ENCODE data around the gene TWF1. TPM values are rescaled to one million over a fixed set of nuclear protein-coding genes. Genes with fewer than 3 reads are reported as not detected.
"Not testable (repeated sequence)": the region's sequence is repeated elsewhere in the genome, so short reads cannot be mapped to it uniquely, and the experiment has no call there.

Gene TWF1
- polyA plus RNA-seq, 1 donor: 84.1 TPM

DNA sequence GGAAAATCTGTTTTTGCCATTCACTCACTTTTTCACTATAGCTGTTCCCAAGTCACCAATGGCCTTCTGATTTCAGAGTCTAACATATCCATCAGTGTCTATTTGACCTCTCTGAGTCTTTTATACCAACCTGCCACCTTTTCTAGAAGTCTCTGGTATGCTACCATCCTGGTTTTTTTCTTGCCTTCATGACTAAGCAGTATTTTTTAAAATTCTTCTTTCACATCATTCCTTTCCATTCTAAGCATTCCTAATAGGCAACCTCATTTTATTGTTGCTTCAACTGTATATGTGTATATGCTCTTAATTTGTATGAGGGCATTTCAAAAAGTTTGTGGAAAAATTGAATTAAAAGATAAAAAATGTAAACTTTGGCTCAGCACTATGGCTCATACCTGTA is 42.3 kb downstream of the TWF1 start:
- no peaks in the 10 kb centered on the region for H3K36me3 ChIP-seq (ENCODE audit: control insufficient read depth, insufficient read depth, low read length)
- H3K27ac ChIP-seq (ENCODE audit: low read length): no peak overlapping the region
- no peaks in the 10 kb centered on the region for H3K27me3 ChIP-seq (ENCODE audit: control insufficient read depth, insufficient read depth, low read length)
- peaks cover 11% of the 10 kb centered on the region for H3K4me1 ChIP-seq (ENCODE audit: control insufficient read depth, insufficient read depth, low read length)
- H3K4me3 ChIP-seq (ENCODE audit: low read length): no peak overlapping the region
- no peaks in the 10 kb centered on the region for H3K9me3 ChIP-seq (ENCODE audit: control insufficient read depth, low read depth, low read length)
- DNase-seq: no peak

GRCh38 chr12:43762596-43762995 is 43.5 kb downstream of the TWF1 start:
- Histone ChIP-seq H3K9me3 (ENCODE audit: control insufficient read depth, low read depth, low read length) (no peaks in the 10 kb centered on the region), H3K4me3 (ENCODE audit: low read length) (no peak overlapping the region), H3K36me3 (ENCODE audit: control insufficient read depth, insufficient read depth, low read length) (no peaks in the 10 kb centered on the region), H3K27me3 (ENCODE audit: control insufficient read depth, insufficient read depth, low read length) (no peaks in the 10 kb centered on the region), H3K4me1 (ENCODE audit: control insufficient read depth, insufficient read depth, low read length) (peaks cover 16% of the 10 kb centered on the region), H3K27ac (ENCODE audit: low read length) (no peak overlapping the region)
- no peak for DNase-seq

DNA sequence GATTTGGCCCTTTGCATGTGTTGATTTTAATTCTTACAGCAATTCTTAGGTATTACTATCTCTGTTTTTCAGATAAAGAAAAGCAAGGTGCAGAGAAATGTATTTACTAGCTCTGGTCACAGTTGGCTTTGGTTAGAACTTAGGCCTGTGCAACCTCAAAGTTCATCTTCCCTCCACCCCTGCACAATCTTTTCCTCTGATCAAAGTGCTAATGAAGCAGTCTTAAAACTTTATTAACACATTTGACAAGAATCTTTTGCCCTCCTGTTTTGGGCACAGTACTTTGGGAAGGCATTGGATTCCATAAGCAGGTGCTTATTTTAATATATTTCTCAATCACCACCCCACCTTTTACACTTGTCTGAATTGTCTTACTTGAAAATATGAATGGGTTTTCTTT is 44.6 kb downstream of the TWF1 start:
- peak; percentile 10 to 12 for DNase-seq
- Histone ChIP-seq H3K27me3 (ENCODE audit: control insufficient read depth, insufficient read depth, low read length) (no peaks in the 10 kb centered on the region), H3K4me1 (ENCODE audit: control insufficient read depth, insufficient read depth, low read length) (peaks cover 16% of the 10 kb centered on the region), H3K27ac (ENCODE audit: low read length) (no peak overlapping the region), H3K36me3 (ENCODE audit: control insufficient read depth, insufficient read depth, low read length) (no peaks in the 10 kb centered on the region), H3K9me3 (ENCODE audit: control insufficient read depth, low read depth, low read length) (no peaks in the 10 kb centered on the region), H3K4me3 (ENCODE audit: low read length) (no peak overlapping the region)

DNA sequence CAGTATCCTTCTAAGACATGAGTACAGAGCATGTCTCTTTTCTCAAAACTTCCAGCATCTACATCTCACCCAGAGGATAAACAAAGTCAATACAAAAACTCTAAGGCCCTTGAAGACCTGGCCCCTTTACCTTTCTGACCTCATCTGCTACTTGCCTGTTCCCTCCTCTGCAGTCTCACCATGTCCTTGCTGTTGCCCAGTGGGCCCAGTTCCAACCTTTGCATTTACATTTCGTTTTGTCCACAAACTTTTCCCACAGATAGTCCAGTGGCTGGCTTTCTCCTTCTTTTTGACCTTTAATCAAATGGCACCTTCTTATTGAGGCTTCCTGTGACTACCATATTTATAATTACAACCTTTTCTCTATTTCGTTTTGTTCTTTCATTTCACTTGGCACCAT is 45.7 kb downstream of the TWF1 start:
- DNase-seq: no peak
- Histone ChIP-seq H3K36me3 (ENCODE audit: control insufficient read depth, insufficient read depth, low read length) (no peaks in the 10 kb centered on the region), H3K9me3 (ENCODE audit: control insufficient read depth, low read depth, low read length) (no peaks in the 10 kb centered on the region), H3K4me3 (ENCODE audit: low read length) (no peak overlapping the region), H3K27ac (ENCODE audit: low read length) (no peak overlapping the region), H3K27me3 (ENCODE audit: control insufficient read depth, insufficient read depth, low read length) (no peaks in the 10 kb centered on the region), H3K4me1 (ENCODE audit: control insufficient read depth, insufficient read depth, low read length) (peaks cover 16% of the 10 kb centered on the region)
- 88% methylated on average over 2 of the region's 2 CpGs for whole genome bisulfite sequencing (ENCODE audit: insufficient coverage, low lambda C conversion rate)

DNA sequence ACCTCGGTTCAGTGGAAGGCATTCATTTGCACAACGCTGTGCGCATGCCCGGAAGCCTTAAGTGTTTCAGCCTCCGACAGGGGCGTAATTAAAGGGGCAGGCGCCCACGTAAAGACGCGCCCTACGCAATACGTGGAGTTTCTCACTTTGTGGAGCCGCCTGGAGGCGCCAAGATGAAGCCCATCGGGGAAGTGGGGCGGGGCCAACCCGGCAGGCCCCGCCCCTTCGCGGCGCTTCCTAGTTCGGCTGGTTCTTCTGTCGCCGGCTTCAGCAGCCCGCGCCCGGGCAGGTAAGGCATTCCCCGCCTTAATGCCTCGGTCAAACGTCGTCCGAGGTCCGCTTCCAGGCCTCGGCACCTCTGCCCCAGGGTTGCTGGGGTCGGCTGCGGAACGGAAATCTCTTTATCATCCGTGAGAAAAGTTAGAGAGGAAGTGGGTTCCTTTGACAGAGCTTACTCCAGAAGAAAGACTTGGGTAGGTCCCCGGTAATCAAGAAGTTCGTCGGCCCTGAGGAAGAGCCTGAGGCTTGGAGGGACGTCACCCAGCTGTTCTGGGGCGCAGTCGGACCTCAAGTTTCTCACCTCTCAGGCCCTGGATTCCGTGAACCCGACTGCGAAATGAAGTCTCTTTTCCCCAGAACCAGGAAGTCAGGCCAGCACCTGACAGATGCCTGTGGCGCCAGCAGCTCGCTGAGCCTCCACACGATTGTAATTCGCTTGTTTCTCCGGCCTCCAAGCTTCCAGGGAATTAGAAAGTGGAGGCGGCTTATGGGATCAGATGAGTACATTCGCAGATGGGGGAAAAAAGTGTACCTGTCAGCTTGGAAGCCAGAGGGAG is 47.2 kb downstream of the TWF1 start, which contains the start of the genes IRAK4 and PUS7L:
IRAK4 (plus strand) TSS at position 224 of the 836 bp plus-strand sequence. CDS start 9,161 bp downstream, outside the sequence.
PUS7L (minus strand) TSS at position 63 of the 836 bp plus-strand sequence. CDS start 3,545 bp downstream, outside the sequence.
- H3K27me3 ChIP-seq (ENCODE audit: control insufficient read depth, insufficient read depth, low read length): no peaks in the 10 kb centered on the region
- no peaks in the 10 kb centered on the region for H3K9me3 ChIP-seq (ENCODE audit: control insufficient read depth, low read depth, low read length)
- peaks cover 16% of the 10 kb centered on the region for H3K4me1 ChIP-seq (ENCODE audit: control insufficient read depth, insufficient read depth, low read length)
- H3K4me3 ChIP-seq (ENCODE audit: low read length): peak within 1 kb of the TSS; percentile 74
- no CpG with 5 or more reads among the region's 54 CpGs for WGBS (ENCODE audit: insufficient coverage, low lambda C conversion rate)
- peak within 1 kb of the TSS; percentile 86 for H3K27ac ChIP-seq (ENCODE audit: low read length)
- DNase-seq: peak; percentile 98
- H3K36me3 ChIP-seq (ENCODE audit: control insufficient read depth, insufficient read depth, low read length): peaks cover 2% of the 10 kb centered on the region

GRCh38 chr12:43758247-43758727 is 47.8 kb downstream of the TWF1 start:
- no peaks in the 10 kb centered on the region for H3K27me3 ChIP-seq (ENCODE audit: control insufficient read depth, insufficient read depth, low read length)
- peaks cover 2% of the 10 kb centered on the region for H3K36me3 ChIP-seq (ENCODE audit: control insufficient read depth, insufficient read depth, low read length)
- WGBS (ENCODE audit: insufficient coverage, low lambda C conversion rate): no CpG with 5 or more reads among the region's 18 CpGs
- H3K4me3 ChIP-seq (ENCODE audit: low read length): peak overlapping the region; percentile 74
- H3K4me1 ChIP-seq (ENCODE audit: control insufficient read depth, insufficient read depth, low read length): peaks cover 16% of the 10 kb centered on the region
- H3K27ac ChIP-seq (ENCODE audit: low read length): peak overlapping the region; percentile 77
- DNase-seq: peak in 1 of 2 donors; percentile 33
- no peaks in the 10 kb centered on the region for H3K9me3 ChIP-seq (ENCODE audit: control insufficient read depth, low read depth, low read length)

DNA sequence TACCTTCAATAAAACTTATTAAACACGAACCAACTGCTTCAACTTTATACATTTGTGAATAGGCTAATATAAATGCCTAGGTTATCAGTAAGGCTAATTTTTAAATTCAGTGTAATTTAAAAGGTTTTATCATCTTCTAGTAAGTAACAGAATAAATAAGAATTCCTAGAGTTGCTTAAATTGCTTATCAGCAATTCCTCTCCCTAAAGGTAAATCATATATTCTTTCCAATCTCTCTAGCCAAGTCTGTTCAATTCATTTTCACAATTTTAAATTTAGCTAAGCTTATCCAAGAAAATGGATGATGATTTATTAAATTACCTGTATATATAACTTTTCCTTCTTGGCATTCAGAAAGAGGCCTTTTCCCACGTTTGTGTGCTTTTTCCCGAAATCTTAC is 52.1 kb downstream of the TWF1 start:
- Histone ChIP-seq H3K27ac (ENCODE audit: low read length) (no peak overlapping the region), H3K36me3 (ENCODE audit: control insufficient read depth, insufficient read depth, low read length) (peaks cover 2% of the 10 kb centered on the region), H3K4me3 (ENCODE audit: low read length) (no peak overlapping the region), H3K4me1 (ENCODE audit: control insufficient read depth, insufficient read depth, low read length) (peaks cover 5% of the 10 kb centered on the region), H3K9me3 (ENCODE audit: control insufficient read depth, low read depth, low read length) (no peaks in the 10 kb centered on the region), H3K27me3 (ENCODE audit: control insufficient read depth, insufficient read depth, low read length) (no peaks in the 10 kb centered on the region)
- DNase-seq: no peak
- WGBS (ENCODE audit: insufficient coverage, low lambda C conversion rate): 100% methylated on average over 1 of the region's 3 CpGs

- not testable (repeated sequence) for H3K9me3 ChIP-seq (ENCODE audit: control insufficient read depth, low read depth, low read length); H3K27ac ChIP-seq (ENCODE audit: low read length); H3K36me3 ChIP-seq (ENCODE audit: control insufficient read depth, insufficient read depth, low read length); H3K4me1 ChIP-seq (ENCODE audit: control insufficient read depth, insufficient read depth, low read length); DNase-seq; H3K4me3 ChIP-seq (ENCODE audit: low read length); H3K27me3 ChIP-seq (ENCODE audit: control insufficient read depth, insufficient read depth, low read length)
- no CpG with 5 or more reads among the region's 6 CpGs for WGBS (ENCODE audit: insufficient coverage, low lambda C conversion rate)
Measured at GRCh38 chr12:43751360-43751759, 54.8 kb downstream of the TWF1 start.

- H3K36me3 ChIP-seq (ENCODE audit: control insufficient read depth, insufficient read depth, low read length): peaks cover 2% of the 10 kb centered on the region
- no peak overlapping the region for H3K27ac ChIP-seq (ENCODE audit: low read length)
- H3K9me3 ChIP-seq (ENCODE audit: control insufficient read depth, low read depth, low read length): no peaks in the 10 kb centered on the region
- no peaks in the 10 kb centered on the region for H3K4me1 ChIP-seq (ENCODE audit: control insufficient read depth, insufficient read depth, low read length)
- no CpG with 5 or more reads among the region's 3 CpGs for WGBS (ENCODE audit: insufficient coverage, low lambda C conversion rate)
- H3K4me3 ChIP-seq (ENCODE audit: low read length): no peak overlapping the region
- no peaks in the 10 kb centered on the region for H3K27me3 ChIP-seq (ENCODE audit: control insufficient read depth, insufficient read depth, low read length)
- no peak for DNase-seq
Measured at GRCh38 chr12:43750814-43751213, 55.3 kb downstream of the TWF1 start.

- no peak overlapping the region for H3K27ac ChIP-seq (ENCODE audit: low read length)
- no peak for DNase-seq
- no peak overlapping the region for H3K4me3 ChIP-seq (ENCODE audit: low read length)
- H3K36me3 ChIP-seq (ENCODE audit: control insufficient read depth, insufficient read depth, low read length): peaks cover 7% of the 10 kb centered on the region
- WGBS (ENCODE audit: insufficient coverage, low lambda C conversion rate): 100% methylated on average over 1 of the region's 5 CpGs
- H3K4me1 ChIP-seq (ENCODE audit: control insufficient read depth, insufficient read depth, low read length): no peaks in the 10 kb centered on the region
- no peaks in the 10 kb centered on the region for H3K27me3 ChIP-seq (ENCODE audit: control insufficient read depth, insufficient read depth, low read length)
- H3K9me3 ChIP-seq (ENCODE audit: control insufficient read depth, low read depth, low read length): no peaks in the 10 kb centered on the region
Measured at GRCh38 chr12:43749016-43749415, 57.1 kb downstream of the TWF1 start.

DNA sequence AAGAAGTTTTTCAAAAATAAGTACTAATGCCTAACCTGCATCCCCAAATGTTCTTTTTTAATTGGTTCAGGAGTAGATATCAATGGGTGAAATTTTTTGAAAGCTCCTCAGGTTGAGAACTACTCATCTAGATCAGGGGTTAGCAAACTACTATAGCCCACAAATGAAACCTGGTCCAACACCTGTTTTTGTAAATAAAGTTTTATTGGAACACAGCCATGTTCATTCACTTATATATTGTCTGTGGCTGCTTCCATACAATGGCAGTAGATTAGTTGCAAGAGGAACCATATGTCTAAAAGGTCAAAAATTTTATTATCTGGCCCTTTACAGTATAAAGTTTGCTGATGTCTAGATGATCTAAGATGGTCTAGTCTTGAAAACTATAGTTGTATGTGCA is 61.3 kb downstream of the TWF1 start:
- DNase-seq: no peak
- no peak overlapping the region for H3K27ac ChIP-seq (ENCODE audit: low read length)
- no peaks in the 10 kb centered on the region for H3K4me1 ChIP-seq (ENCODE audit: control insufficient read depth, insufficient read depth, low read length)
- no peaks in the 10 kb centered on the region for H3K27me3 ChIP-seq (ENCODE audit: control insufficient read depth, insufficient read depth, low read length)
- H3K9me3 ChIP-seq (ENCODE audit: control insufficient read depth, low read depth, low read length): no peaks in the 10 kb centered on the region
- no peak overlapping the region for H3K4me3 ChIP-seq (ENCODE audit: low read length)
- H3K36me3 ChIP-seq (ENCODE audit: control insufficient read depth, insufficient read depth, low read length): peaks cover 13% of the 10 kb centered on the region

Measured in large intestine (tissue), 3 donors.